GM12875 (cell line): ENCODE data around the gene CNOT8.
"Not testable (repeated sequence)": the region's sequence is repeated elsewhere in the genome, so short reads cannot be mapped to it uniquely, and the experiment has no call there.

Experiments used
- H3K4me3 ChIP-seq: one replicate; pipeline ENCODE4 v1.5.1; 2011; ENCODE audit warnings: low read depth, low read length, control low read depth
- TF ChIP-seq, protein P1 (sequence below): IDR thresholded peaks from 2 replicates; pipeline ENCODE4 v1.5.1; 2011; ENCODE audit warnings: low read depth, mild to moderate bottlenecking, control low read depth, inconsistent platforms, low read length, moderate library complexity, borderline replicate concordance; ENCODE audit not compliant: insufficient read depth

The CNOT8 gene

DNA sequence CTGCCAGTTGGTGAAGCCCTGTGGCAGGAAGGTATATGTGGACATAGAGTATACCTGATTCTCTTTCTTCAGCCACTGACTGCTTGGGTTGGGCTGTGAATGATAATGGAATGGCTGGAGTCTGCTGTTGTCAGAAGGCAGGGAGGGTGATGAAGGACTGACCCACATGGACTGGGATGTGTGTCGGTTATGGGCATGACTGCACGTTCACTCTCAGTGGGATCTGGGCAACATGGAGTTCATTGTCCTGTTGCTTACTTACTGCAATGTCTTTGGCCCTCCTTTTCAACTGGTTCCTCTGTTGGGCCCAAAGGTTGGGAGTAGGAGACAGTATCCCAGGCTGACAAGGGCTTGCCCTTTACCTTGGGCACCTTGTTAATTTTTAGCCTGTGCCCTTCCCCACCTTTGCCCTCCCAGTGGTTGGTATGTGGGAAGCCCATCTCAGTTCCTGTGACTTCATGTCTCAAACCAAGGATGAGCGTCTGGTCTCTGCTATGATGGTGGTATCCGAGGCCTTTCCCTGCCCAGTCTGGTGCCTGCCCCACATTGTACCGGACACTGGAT lies 42.7 kb upstream of the CNOT8 start:
- no peak overlapping the region for H3K4me3 ChIP-seq
- TF ChIP-seq, protein P1, sequence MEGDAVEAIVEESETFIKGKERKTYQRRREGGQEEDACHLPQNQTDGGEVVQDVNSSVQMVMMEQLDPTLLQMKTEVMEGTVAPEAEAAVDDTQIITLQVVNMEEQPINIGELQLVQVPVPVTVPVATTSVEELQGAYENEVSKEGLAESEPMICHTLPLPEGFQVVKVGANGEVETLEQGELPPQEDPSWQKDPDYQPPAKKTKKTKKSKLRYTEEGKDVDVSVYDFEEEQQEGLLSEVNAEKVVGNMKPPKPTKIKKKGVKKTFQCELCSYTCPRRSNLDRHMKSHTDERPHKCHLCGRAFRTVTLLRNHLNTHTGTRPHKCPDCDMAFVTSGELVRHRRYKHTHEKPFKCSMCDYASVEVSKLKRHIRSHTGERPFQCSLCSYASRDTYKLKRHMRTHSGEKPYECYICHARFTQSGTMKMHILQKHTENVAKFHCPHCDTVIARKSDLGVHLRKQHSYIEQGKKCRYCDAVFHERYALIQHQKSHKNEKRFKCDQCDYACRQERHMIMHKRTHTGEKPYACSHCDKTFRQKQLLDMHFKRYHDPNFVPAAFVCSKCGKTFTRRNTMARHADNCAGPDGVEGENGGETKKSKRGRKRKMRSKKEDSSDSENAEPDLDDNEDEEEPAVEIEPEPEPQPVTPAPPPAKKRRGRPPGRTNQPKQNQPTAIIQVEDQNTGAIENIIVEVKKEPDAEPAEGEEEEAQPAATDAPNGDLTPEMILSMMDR, result no peak

GRCh38 chr5:154816891-154817492 lies 41.4 kb upstream of the CNOT8 start:
- TF ChIP-seq, protein P1, result no peak
- no peak overlapping the region for H3K4me3 ChIP-seq

GRCh38 chr5:154817815-154818214 lies 40.6 kb upstream of the CNOT8 start:
- H3K4me3 ChIP-seq, result no peak overlapping the region
- TF ChIP-seq, protein P1, result no peak

DNA sequence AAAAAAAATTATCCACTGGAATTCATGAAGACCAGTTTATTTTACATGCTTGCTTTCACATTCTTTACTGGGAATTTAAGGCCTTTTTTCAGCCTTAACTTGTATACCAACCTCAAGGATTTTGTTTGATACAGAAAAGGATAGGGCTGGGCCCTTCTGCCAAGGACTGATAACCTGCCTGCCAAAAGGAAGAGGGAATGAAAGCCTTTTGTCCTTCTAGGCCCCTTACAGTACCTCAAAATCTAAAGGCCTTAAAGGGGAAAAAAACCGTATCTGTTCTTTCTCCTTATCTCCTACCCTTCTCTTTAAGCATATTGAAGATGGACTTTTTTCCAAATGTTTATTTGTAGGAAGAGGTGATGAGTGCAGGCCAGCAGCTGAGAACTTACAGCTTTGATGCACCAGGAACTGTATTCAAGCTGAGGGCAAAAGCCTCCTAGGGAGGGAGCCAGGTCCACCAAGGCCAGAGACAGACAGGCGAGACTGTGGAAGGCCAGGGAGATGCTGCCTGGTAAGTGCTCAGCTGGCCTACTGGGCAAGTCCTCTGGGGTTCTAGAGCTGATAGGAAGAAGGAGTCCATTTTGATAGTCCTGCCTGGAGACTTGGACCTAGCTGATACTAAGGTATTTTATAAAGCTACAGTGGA lies 39.8 kb upstream of the CNOT8 start:
- H3K4me3 ChIP-seq, result no peak overlapping the region
- TF ChIP-seq, protein P1, result no peak

- no peak overlapping the region for H3K4me3 ChIP-seq
- TF ChIP-seq, protein P1, result no peak
Observed at GRCh38 chr5:154819546-154819945, 38.9 kb upstream of the CNOT8 start.

- TF ChIP-seq, protein P1, result no peak
- H3K4me3 ChIP-seq, result no peak overlapping the region
Observed at GRCh38 chr5:154820383-154820782, 38.0 kb upstream of the CNOT8 start.

DNA sequence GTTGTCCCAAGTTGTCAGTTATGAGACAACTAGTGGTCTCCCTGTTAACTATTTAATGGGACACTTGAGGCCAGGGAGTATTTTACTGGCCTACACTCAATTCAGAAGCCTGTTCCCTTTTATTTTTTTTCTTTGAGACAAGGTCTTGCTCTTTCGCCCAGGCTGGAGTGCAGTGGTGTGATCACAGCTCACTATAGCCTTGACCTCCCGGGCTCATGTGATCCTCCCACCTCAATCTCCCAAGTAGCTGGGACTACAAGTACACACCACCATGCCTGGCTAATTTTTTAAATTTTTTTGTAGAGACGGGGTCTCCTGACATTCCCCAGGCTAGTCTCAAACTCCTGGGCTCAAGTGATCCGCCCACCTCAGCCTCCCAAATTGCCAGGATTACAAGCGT lies 35.5 kb upstream of the CNOT8 start:
- H3K4me3 ChIP-seq, result not testable (repeated sequence)
